ENCODE results near the gene SMKR1.
"Not testable (repeated sequence)": the region's sequence is repeated elsewhere in the genome, so short reads cannot be mapped to it uniquely, and the experiment has no call there.

SMKR1 gene

DNA sequence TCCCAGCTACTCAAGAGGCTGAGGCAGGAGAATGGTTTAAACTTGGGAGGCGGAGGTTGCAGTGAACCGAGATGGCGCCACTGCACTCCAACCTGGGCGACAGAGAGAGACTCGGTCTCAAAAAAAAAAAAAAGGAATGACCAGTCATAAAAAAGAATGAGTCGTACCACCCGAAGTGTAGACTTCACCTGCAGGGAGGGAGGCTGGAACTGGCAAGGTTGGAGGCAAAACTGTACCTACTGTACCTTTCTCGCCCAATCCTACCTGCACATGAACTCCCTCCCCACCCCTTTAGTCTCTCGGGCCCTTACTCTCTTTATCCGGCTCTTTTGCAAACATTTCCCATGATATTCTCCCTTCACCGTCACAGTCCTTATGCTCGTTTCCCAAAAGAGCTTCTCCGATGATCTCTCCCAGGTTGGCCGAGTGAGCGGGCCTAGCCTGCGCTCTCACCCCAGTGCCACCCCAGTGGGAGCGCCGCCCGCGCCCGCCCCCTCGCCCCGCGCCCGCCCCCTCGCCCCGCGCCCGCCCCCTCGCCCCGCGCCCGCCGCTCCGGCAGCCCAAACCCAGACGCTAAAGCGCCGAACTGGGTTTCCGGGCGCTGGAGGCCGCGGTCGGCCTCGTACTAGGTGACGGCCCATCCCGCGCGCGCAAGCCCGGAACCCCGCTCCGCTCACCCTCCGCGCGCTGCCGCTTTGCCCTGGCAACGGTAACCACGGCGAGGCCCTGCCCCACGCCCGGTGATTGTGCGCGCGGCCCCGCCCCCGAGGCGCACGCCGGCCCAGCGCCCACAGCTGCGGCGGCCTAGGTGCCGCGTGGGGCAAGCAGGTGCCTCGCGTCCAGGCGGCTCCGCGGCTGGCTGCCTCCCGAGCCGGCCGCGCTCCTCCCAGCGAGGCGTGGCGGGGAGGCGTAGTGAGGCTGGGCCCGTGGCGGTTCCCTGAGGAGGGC is at the start of gene SMKR1:
TSS of gene SMKR1 (plus strand) at position 772 of the 948 bp plus-strand sequence. CDS start 294 bp downstream, outside the sequence.
- no peak for DNase-seq

DNA sequence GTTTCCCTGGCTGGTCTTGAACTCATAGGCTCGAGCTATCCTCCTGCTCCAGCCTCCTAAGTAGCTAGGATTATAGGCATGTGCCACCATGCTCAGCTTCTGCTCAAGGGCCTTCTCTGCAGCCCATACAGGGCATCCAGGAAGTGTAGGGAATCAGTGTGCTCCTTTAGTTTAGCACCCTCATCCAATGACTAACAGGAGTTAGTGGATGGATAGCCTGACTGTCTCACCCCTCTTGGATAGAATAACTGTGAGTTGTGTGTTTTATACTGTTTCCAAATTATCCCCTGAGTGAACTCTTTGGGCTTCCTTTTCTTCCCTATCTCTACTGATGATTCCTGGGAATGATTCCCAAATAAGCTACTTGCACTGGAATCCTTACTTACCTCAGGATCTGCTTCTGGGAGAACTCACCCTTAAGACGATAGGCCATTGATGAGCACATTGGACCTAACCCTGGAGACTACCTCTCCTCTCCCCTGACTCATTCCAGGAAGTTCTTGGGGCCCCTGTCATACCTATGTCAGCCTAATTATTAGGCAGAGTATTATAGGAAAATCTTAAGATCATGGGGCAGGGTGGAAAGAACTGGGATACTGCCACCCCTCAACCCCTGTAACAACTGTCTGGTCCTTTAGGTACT is 49.6 kb upstream of the SMKR1 start:
- no peak for DNase-seq

DNA sequence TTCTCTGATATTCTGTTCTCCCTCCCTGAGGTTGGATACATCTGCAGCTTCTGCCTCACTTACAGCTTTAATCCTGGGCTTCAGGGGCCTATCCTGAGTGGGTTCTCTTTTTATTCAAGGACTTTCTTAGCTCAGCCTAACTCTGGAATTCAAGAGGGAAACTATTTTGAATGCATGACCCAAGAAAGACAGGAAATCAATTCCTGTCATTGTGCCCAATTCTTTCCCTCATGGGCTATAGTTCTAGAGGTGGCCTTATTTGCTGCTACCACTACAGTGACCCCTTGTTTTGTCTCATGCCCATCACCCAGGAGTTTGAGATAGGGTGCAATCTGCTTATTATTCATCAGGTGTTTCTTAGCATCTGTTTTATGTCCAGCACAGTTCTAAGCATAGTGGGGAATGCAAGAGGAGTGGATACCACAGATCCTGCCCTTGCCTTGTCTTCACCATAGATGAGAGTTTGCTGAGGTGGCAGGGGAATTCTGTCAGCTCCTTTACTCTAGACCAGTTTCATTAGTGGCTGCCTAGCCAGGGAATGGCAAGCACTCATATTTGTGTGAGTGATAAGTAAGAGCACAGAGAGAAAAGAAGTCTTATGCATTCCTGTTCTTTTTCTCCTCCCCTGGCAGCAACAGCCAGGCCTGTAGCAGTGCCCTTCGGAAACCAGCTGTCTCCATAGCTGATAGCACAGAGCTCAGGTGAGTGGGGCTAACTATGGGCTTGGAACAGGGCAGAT is 48.7 kb upstream of the SMKR1 start:
- no peak for DNase-seq

- DNase-seq: no peak
These were observed 48.1 kb upstream of the SMKR1 start for GRCh38 chr7:129454249-129454551.

DNA sequence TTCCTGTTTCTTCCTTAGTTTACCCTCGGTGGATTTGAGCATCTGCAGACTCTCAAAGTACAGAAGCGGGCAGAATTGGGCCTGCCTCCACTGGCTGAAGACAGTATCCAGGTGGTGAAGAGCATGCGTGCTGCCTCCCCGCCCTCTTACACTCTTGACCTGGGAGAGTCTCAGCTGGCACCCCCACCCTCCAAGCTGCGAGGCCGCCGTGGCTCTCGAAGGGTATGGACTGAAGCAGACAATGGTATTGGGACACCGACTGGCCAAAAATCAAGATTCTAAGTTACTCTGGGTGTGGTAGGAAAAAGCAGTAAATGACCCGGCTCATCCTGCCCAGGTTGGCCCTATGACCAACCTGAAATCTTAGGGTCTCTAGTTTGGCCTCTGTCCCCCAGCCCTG is 45.9 kb upstream of the SMKR1 start:
- DNase-seq: no peak

DNA sequence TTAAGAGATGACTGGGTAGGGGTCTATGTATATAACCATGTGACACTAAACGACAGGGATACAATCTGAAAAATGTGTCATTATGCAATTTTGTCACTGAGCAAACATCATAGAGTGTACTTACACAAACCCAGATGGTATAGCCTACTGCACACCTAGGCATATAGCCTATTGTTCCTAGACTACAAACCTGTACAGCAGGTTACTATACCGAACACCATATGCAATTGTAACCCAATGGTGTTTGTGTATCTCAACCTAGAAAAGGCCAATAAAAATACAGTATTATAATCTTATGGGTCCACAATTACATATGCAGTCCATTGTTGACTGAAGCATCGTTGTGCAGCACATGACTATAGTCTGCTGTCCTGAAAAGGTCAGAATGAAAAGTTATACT is 45.2 kb upstream of the SMKR1 start:
- DNase-seq: no peak

DNA sequence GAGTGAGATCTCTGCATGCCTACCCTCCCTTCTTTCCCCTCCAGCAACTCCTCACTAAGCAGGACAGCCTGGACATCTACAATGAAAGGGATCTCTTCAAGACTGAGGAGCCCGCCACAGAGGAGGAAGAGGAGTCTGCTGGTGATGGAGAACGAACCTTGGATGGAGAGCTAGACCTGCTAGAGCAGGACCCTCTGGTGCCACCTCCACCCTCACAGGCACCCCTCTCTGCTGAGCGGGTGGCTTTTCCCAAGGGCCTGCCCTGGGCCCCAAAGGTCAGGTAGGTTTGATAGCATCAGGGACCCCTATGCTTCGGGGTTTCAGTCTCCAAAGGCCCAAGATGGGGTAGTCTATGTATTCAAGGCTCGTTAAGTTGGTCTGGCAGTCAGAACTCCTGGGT is 44.2 kb upstream of the SMKR1 start:
- no peak for DNase-seq

DNA sequence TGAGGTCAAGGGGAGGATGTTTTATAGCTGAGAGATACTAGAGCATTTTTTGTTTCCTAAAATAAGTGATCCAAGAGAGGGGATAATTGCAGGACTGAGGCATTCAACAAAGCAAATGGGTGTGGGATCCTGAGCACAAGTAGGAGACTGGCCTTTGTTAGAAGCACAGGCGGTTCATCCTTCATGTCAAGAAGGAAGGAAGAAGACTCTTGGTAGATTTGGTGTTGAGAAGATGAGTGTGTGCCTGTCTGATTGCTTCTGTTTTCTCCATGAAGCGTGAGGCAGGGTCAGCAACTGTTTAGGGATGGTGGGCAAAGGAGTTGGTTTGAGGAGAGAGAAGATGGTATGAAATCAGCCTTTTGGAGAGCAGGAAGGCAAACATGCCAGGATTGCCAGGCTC is 40.5 kb upstream of the SMKR1 start:
- DNase-seq: no peak

DNA sequence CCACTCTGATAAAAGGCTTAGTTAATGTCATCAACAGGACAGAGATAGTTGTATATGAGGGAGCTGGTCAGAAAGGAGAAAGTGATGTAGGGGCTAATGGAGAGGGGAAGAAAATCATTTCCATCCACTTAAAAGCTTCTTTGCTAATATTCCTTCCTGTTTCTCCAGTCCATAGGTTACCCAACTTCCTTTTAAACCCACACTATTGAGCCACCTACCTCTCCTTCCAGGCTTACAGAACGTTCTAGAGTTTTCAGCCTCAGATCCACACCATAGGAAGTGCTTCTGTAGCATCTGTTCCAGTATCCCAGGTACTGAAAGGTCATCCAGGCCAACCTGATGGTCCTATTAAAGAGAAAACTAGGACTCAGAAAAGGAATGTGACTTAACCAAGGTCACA is 39.9 kb upstream of the SMKR1 start:
- no peak for DNase-seq

DNA sequence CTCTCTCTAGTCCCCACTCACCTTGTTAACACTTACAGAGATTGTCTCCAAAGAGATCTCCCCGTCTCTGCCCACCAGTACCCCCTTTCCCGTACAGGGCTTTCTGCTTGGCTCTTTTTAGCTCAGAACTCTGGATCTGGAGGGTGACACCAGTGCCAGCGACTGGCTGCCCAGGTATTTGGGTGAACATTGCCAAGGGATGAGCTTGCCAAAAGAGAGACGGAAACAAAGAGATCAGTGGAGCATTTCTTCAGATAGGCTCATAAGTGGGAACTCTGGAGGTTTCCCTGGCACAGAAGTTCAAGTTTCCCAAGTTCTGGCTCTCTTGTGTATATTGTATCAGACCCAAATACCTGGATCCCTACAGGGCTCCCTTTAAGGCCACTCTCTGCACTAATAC is 38.1 kb upstream of the SMKR1 start:
- DNase-seq: no peak

DNA sequence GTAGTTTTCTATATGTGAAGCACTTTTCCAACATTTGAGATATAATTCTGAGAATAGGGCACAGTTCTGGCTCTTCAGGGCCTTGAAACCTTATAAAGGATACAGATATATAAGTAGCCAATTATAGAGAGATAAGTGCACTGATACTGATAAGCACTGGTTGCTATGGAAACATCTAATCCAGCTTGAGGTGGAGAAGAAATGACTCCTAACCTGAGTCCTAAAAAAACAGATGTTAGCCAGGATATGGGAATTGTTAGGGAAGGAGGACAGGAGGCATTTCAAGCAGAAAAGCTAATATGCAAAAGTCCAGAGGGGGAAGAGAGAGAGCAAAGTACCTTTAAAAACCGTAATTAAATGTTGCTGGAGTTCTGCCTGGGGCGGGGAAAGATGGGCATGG is 37.3 kb upstream of the SMKR1 start:
- no peak for DNase-seq

GRCh38 chr7:129466796-129467195 is 35.5 kb upstream of the SMKR1 start:
- DNase-seq: no peak

GRCh38 chr7:129468087-129468486 is 34.2 kb upstream of the SMKR1 start:
- no peak for DNase-seq

GRCh38 chr7:129468547-129468946 is 33.8 kb upstream of the SMKR1 start:
- no peak for DNase-seq

DNA sequence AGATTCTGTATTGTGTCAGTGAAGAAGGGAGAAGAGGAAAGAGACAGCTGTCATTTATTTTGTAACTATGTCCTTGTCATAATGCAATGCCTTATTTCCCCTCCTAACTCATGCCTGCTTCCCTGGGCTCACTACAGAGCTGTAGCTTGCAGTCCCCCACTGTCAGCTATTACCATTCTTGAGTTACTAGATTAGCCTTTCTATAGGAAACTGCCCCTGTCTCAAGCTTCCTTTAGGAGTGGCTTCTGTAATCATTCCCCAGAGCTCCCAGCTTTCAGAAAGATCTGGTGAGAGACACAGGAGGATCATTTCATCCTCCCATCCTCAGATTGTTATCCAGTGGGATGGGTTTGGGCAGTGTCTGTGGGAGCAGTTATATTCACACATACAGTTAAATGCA is 32.4 kb upstream of the SMKR1 start:
- no peak for DNase-seq

DNA sequence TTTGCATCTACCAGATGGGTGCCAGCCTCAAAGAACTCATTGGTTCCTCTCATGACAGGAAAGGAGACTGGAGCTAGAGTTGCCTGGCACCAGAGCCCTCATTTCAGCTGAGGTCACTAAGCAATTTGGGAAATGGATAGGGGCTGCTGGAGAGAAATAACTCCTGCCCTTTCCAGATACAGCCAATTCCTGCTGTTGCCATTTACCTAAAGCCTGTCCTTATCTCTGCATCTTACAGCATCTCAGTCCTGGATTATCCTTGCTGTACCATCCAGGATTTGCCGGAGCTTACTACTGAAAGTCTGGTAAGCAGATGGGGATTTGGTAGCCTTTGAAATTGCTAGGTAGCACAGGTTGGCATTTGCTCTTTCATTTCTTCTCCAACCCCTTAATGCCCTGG is 31.9 kb upstream of the SMKR1 start:
- no peak for DNase-seq

DNA sequence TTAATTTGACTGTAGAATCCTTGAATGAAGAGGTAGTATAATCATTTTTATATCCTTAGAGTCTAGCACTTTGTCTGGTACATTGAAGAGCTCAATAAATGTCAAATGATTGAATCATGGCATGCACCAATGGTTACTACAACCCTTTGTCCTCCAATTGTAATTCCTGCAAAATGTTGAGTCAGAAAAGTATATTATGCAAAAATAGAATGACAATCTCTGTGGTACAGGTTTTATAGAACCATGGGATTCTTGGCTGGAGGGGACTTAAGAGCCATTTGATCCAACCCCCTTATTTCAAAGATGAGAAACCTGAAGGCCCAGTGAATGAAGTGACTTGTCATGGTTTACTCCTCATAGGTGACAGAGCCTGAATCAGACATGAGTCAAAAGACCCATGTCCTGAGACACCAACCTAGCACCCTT is 30.9 kb upstream of the SMKR1 start:
- DNase-seq: no peak

GRCh38 chr7:129475931-129476330 is 26.4 kb upstream of the SMKR1 start:
- DNase-seq: not testable (repeated sequence)

- not testable (repeated sequence) for DNase-seq
These were observed 25.9 kb upstream of the SMKR1 start for GRCh38 chr7:129476398-129476797.

DNA sequence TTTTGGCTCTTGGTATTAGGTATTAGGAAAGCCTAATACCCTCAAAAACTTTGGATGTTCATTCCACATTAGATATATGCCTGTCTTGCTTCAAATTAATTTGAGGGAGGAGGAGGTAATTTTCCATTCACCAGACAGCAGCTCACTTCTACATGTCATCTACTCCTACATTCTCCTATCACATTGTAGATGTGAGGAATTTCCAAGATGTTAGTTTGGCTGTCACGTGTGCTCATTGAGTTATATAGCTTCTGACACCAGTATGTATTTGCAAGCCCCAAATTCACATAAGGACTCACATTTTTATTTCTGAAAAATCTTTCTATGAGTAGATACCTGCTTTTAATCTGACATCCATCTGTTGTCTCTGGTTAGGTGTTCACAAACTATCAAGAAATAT is 22.5 kb upstream of the SMKR1 start:
- no peak for DNase-seq

- no peak for DNase-seq
These were observed 21.5 kb upstream of the SMKR1 start for GRCh38 chr7:129480674-129481363.

DNA sequence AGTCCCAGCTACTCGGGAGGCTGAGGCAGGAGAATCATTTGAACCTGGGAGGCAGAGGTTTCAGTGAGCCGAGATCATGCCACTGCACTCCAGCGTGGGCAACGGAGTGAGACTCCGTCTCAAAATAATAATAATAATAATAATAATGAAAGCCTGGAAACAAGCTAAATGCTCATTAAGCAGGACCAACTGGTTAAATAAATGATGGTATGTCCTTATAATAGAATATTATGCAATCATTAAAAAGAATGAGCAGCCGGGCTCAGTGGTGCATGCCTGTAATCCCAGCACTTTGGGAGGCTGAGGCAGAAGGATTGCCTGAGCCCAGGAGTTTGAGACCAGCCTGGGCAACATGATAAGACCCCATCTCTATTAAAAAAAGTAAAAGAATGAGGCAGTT is 21.0 kb upstream of the SMKR1 start:
- not testable (repeated sequence) for DNase-seq

- no peak for DNase-seq
These were observed 19.6 kb upstream of the SMKR1 start for GRCh38 chr7:129482781-129483180.
